ENCODE results near the gene RABL6. TPM values are rescaled to one million over a fixed set of nuclear protein-coding genes. Genes with fewer than 3 reads are reported as not detected.
A peak's percentile ranks its signal among the peaks of the same experiment; 100 is the strongest.

RABL6 gene
- total RNA-seq, 1 donor from 2014 or later, result 71.2 TPM

DNA sequence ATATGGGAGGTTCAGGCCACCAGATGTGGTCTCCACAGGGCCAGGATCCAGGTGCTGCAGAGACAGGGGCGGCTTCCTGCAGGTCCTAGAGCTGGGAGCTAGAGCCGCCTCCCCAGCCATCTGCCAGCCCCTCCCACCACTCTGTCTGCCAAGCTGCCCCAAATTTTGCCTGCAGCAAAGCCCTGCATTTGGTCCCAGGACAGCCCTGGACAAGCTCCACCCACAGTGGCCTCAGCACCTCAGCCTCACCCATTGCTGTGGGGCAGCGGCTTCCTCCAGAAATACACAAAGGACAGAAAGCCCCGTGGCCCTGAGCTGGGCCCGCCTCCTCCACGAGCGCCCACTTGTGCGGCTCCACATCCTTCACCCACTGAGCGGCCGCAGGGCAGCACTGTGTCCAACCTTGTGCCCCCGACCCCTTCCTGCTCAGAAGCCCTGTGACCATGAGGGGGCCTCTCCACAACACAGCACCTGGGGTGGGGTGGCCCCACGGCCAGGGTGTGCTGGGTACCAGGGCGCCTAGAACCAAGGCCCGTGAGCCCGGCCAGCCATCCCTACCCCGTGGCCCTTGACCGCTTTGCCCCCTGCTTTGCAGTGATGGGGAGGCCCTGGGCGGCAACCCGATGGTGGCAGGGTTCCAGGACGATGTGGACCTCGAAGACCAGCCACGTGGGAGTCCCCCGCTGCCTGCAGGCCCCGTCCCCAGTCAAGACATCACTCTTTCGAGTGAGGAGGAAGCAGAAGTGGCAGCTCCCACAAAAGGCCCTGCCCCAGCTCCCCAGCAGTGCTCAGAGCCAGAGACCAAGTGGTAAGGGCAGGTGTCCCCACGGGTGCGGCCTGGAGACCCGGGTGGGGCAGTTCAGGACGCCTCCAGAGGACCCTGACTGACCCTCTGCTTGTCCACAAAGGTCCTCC, 30.8 kb downstream of the RABL6 start:
- Histone ChIP-seq H3K9ac (no peak overlapping the region), H3F3A (ENCODE audit: low read depth) (peaks cover 29% of the 10 kb centered on the region), H2AFZ (replicated peaks) (no peak overlapping the region), H3K4me3 (no peak overlapping the region), H3K9me3 (ENCODE audit: low read depth) (no peaks in the 10 kb centered on the region), H3K4me2 (no peak overlapping the region), H3K79me2 (ENCODE audit: low read depth) (no peaks in the 10 kb centered on the region), H3K36me3 (no peaks in the 10 kb centered on the region), H3K4me1 (peaks cover 23% of the 10 kb centered on the region), H3K27ac (no peak overlapping the region), H4K20me1 (ENCODE audit: low read depth) (peaks cover 40% of the 10 kb centered on the region), H3K27me3 (no peaks in the 10 kb centered on the region)
- no peak overlapping the region for H3K27ac Mint-ChIP-seq
- H3K4me1 Mint-ChIP-seq, result peaks cover 23% of the 10 kb centered on the region
- H3K9me3 Mint-ChIP-seq, result no peaks in the 10 kb centered on the region
- no peak for DNase-seq (ENCODE audit: low spot score)
- H3K36me3 Mint-ChIP-seq, result peaks cover 3% of the 10 kb centered on the region
- TF ChIP-seq EZH2 (IDR thresholded peaks at IDR 0.05), result no peak
- peaks cover 14% of the 10 kb centered on the region for H3K27me3 Mint-ChIP-seq (ENCODE audit: insufficient read depth, low read depth)
- no peak overlapping the region for H3K4me3 Mint-ChIP-seq

DNA sequence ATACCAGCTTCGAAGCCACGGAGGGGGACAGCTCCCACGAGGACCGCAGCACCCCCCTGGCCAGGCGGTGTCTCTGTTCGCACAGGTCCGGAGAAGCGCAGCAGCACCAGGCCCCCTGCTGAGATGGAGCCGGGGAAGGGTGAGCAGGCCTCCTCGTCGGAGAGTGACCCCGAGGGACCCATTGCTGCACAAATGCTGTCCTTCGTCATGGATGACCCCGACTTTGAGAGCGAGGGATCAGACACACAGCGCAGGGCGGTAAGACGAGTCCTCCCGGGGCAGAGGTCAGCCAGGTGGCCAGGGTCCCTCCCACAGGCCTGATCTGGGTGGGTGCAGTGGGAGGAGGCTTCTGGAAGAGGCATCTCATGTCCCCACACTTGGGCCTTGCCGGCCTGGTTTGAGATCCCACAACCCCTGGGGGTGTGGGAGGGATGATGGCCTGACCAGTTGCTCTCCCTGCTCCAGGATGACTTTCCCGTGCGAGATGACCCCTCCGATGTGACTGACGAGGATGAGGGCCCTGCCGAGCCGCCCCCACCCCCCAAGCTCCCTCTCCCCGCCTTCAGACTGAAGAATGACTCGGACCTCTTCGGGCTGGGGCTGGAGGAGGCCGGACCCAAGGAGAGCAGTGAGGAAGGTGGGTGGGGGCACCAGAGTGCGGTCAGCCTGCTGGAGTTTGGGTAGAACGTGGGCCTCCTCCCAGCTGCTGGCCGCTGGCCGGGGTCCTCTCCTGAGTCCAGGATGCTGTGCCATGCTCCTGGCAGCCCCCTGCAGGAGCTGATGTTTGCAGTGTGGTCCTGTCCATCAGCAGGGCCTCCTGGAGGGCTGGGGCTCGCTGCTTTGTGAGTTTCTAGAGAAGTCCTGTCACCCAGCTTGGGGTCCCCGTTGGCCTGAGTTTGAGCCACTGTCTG, 31.7 kb downstream of the RABL6 start:
- H3F3A ChIP-seq (ENCODE audit: low read depth), result peaks cover 29% of the 10 kb centered on the region
- H3K9ac ChIP-seq, result no peak overlapping the region
- no peak overlapping the region for H3K4me2 ChIP-seq
- H4K20me1 ChIP-seq (ENCODE audit: low read depth), result peaks cover 40% of the 10 kb centered on the region
- no peaks in the 10 kb centered on the region for H3K36me3 ChIP-seq
- no peak for DNase-seq (ENCODE audit: low spot score)
- peaks cover 23% of the 10 kb centered on the region for H3K4me1 ChIP-seq
- Mint-ChIP-seq H3K4me3 (peak overlapping the region; percentile 70), H3K36me3 (no peaks in the 10 kb centered on the region), H3K27ac (peak overlapping the region; percentile 96), H3K4me1 (peaks cover 23% of the 10 kb centered on the region), H3K9me3 (no peaks in the 10 kb centered on the region), H3K27me3 (ENCODE audit: insufficient read depth, low read depth) (peaks cover 14% of the 10 kb centered on the region)
- no peaks in the 10 kb centered on the region for H3K9me3 ChIP-seq (ENCODE audit: low read depth)
- no peaks in the 10 kb centered on the region for H3K27me3 ChIP-seq
- H3K79me2 ChIP-seq (ENCODE audit: low read depth), result no peaks in the 10 kb centered on the region
- H3K4me3 ChIP-seq, result no peak overlapping the region
- no peak overlapping the region for H2AFZ ChIP-seq (replicated peaks)
- TF ChIP-seq EZH2phosphoT487 (IDR thresholded peaks at IDR 0.05), result no peak
- TF ChIP-seq EZH2 (IDR thresholded peaks at IDR 0.05), result no peak
- TF ChIP-seq CTCF (IDR thresholded peaks at IDR 0.05), result no peak
- peak overlapping the region; percentile 74 for H3K27ac ChIP-seq

DNA sequence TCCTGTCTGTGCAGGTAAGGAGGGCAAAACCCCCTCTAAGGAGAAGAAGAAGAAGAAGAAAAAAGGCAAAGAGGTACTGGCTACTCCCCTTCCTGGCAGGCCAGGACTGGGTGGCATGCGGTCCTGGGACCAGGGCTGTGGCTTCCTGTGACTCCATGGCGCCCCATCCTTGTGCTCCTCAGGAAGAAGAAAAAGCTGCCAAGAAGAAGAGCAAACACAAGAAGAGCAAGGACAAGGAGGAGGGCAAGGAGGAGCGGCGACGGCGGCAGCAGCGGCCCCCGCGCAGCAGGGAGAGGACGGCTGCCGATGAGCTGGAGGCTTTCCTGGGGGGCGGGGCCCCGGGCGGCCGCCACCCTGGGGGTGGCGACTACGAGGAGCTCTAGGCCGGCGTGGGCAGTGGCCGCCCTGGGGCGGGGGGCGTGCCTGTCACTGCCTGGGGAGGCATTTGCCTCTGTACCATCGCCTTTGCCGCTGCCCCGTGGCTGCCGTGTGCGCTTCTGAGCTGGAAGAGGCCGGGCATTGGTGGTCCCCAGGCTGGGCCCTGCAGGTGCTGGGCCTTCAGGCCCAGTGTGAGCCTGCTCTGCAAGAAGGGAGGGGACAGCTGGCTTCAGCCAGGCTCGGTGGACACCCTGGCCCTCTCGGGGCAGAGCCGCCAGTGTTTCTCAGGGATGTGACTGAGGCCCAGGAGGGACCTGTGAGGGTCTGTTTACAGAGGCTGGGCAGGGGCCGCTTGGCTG, 32.6 kb downstream of the RABL6 start:
- H3K4me1 ChIP-seq, result peaks cover 23% of the 10 kb centered on the region

More for the DNA sequence above, 32.6 kb downstream of the RABL6 start:
- Mint-ChIP-seq H3K4me3 (peak overlapping the region; percentile 70), H3K4me1 (peaks cover 23% of the 10 kb centered on the region), H3K9me3 (no peaks in the 10 kb centered on the region), H3K36me3 (no peaks in the 10 kb centered on the region), H3K27ac (peak overlapping the region; percentile 96), H3K27me3 (ENCODE audit: insufficient read depth, low read depth) (peaks cover 14% of the 10 kb centered on the region)
- H4K20me1 ChIP-seq (ENCODE audit: low read depth), result peaks cover 40% of the 10 kb centered on the region
- H3F3A ChIP-seq (ENCODE audit: low read depth), result peaks cover 29% of the 10 kb centered on the region
- no peaks in the 10 kb centered on the region for H3K9me3 ChIP-seq (ENCODE audit: low read depth)
- TF ChIP-seq CTCF (IDR thresholded peaks at IDR 0.05), result no peak
- TF ChIP-seq EZH2phosphoT487 (IDR thresholded peaks at IDR 0.05), result no peak
- TF ChIP-seq EZH2 (IDR thresholded peaks at IDR 0.05), result no peak
- peak overlapping the region; percentile 74 for H3K27ac ChIP-seq
- DNase-seq (ENCODE audit: low spot score), result peak; percentile 51
- no peak overlapping the region for H3K4me3 ChIP-seq
- H3K27me3 ChIP-seq, result peaks cover 1% of the 10 kb centered on the region
- H3K79me2 ChIP-seq (ENCODE audit: low read depth), result no peaks in the 10 kb centered on the region
- H3K36me3 ChIP-seq, result no peaks in the 10 kb centered on the region
- no peak overlapping the region for H2AFZ ChIP-seq (replicated peaks)
- peak overlapping the region; percentile 14 for H3K4me2 ChIP-seq
- no peak overlapping the region for H3K9ac ChIP-seq

Data from neural progenitor cell (in vitro differentiated cells).